DND-41 (cell line): ENCODE results near the gene RASD2.

Experiments
- ATAC-seq: fragments of 200-7000 bp; cut with Tn5 transposase; 3 replicates; pipeline ENCODE4 v1.9.1; 2021; ENCODE audit warnings: low read depth; ENCODE audit not compliant: insufficient read depth
- DNase-seq: peaks from one replicate; pipeline ENCODE4 v3.0.0-alpha.2; 2020
- H2AFZ ChIP-seq: 2 replicates; pipeline ENCODE4 v1.6.0; 2012; ENCODE audit warnings: low read depth, low read length
- H3K27ac ChIP-seq: 2 replicates; pipeline ENCODE4 v1.5.1; 2012; ENCODE audit warnings: low read length, inconsistent platforms
- H3K27me3 ChIP-seq: fragments of 200-600 bp; sonication (generic); 2 replicates; pipeline ENCODE4 v1.6.0; 2012; ENCODE audit warnings: low read length, mild to moderate bottlenecking, inconsistent platforms; ENCODE audit not compliant: insufficient read depth, poor library complexity
- H3K36me3 ChIP-seq: 2 replicates; pipeline ENCODE4 v1.5.1; 2012; ENCODE audit warnings: low read length, inconsistent platforms; ENCODE audit not compliant: insufficient read depth
- H3K4me1 ChIP-seq: 2 replicates; pipeline ENCODE4 v1.5.1; 2012; ENCODE audit warnings: mild to moderate bottlenecking, low read length; ENCODE audit not compliant: insufficient read depth
- H3K4me2 ChIP-seq: 2 replicates; pipeline ENCODE4 v1.6.0; 2012; ENCODE audit warnings: mild to moderate bottlenecking, moderate library complexity, low read length, inconsistent platforms; ENCODE audit not compliant: insufficient read depth
- H3K4me3 ChIP-seq, 2 experiments: fragments of 200-600 bp in 1 of 2; shearing (Covaris generic) in 1 of 2; 2 replicates each; pipeline ENCODE4 v1.5.1; 2012 to 2016; ENCODE audit warnings: inconsistent platforms in 2 of 2, low read length in 2 of 2, mild to moderate bottlenecking in 2 of 2, low read depth in 1 of 2, moderate library complexity in 1 of 2
- H3K79me2 ChIP-seq: 2 replicates; pipeline ENCODE4 v1.6.0; 2012; ENCODE audit warnings: low read length, inconsistent platforms; ENCODE audit not compliant: insufficient read depth
- H3K9ac ChIP-seq: 2 replicates; pipeline ENCODE4 v1.6.0; 2012; ENCODE audit warnings: low read depth, mild to moderate bottlenecking, inconsistent platforms, low read length, moderate library complexity
- H3K9me3 ChIP-seq: 2 replicates; pipeline ENCODE4 v1.5.1; 2012; ENCODE audit warnings: low read length, moderate library complexity, mild to moderate bottlenecking, inconsistent platforms; ENCODE audit not compliant: insufficient read depth, severe bottlenecking
- H4K20me1 ChIP-seq: 2 replicates; pipeline ENCODE4 v1.6.0; 2012; ENCODE audit warnings: low read length; ENCODE audit not compliant: insufficient read depth
- EZH2 ChIP-seq: IDR thresholded peaks from 3 replicates; pipeline ENCODE4 v1.6.1; 2012; ENCODE audit warnings: borderline replicate concordance, low read depth, mild to moderate bottlenecking, moderate library complexity, low read length, inconsistent platforms; ENCODE audit not compliant: severe bottlenecking
- TF ChIP-seq, protein P1 (sequence below): IDR thresholded peaks from 2 replicates; pipeline ENCODE4 v1.5.1; 2012; ENCODE audit warnings: borderline replicate concordance, low read length, moderate library complexity, mild to moderate bottlenecking; ENCODE audit not compliant: poor library complexity, severe bottlenecking; ENCODE audit errors: extremely low read depth

RASD2 gene

DNA sequence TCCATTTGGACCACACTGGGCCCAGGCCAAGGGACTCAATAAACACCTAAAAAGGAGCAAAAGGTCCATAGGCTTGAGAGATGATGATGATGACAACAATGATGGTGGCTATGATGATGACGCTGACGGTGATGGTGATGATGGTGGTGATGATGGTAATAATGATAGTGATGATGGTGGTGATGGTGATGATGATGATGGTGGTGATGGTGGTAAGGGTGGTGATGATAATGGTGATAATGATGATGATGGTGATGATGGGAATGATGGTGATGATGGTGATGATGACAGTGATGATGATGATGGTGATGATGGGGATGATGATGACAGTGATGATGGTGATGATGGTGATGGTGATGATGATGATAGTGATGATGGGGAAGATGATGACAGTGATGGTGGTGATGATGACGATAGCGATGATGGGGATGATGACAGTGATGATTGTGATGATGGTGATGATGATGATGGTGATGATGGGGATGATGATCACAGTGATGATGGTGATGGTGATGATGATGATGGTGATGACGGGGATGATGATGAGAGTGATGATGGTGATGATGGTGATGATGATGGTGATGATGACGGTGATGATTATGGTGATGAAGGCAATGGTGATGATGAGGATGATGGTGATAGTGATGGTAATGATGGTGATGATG is 7.1 kb upstream of the RASD2 start:
- H3K4me1 ChIP-seq: no peaks in the 10 kb centered on the region
- H3K4me2 ChIP-seq: no peak overlapping the region
- no peaks in the 10 kb centered on the region for H3K79me2 ChIP-seq
- H3K4me3 ChIP-seq: no peak overlapping the region
- H3K9ac ChIP-seq: no peak overlapping the region
- TF ChIP-seq, protein P1, sequence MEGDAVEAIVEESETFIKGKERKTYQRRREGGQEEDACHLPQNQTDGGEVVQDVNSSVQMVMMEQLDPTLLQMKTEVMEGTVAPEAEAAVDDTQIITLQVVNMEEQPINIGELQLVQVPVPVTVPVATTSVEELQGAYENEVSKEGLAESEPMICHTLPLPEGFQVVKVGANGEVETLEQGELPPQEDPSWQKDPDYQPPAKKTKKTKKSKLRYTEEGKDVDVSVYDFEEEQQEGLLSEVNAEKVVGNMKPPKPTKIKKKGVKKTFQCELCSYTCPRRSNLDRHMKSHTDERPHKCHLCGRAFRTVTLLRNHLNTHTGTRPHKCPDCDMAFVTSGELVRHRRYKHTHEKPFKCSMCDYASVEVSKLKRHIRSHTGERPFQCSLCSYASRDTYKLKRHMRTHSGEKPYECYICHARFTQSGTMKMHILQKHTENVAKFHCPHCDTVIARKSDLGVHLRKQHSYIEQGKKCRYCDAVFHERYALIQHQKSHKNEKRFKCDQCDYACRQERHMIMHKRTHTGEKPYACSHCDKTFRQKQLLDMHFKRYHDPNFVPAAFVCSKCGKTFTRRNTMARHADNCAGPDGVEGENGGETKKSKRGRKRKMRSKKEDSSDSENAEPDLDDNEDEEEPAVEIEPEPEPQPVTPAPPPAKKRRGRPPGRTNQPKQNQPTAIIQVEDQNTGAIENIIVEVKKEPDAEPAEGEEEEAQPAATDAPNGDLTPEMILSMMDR: no peak
- TF ChIP-seq EZH2: no peak
- no peak overlapping the region for H3K27ac ChIP-seq
- no peaks in the 10 kb centered on the region for H3K9me3 ChIP-seq
- no peaks in the 10 kb centered on the region for H3K27me3 ChIP-seq
- H2AFZ ChIP-seq: no peak overlapping the region
- ATAC-seq: no peak
- H3K36me3 ChIP-seq: no peaks in the 10 kb centered on the region
- DNase-seq: no peak
- H4K20me1 ChIP-seq: peaks cover 2% of the 10 kb centered on the region

DNA sequence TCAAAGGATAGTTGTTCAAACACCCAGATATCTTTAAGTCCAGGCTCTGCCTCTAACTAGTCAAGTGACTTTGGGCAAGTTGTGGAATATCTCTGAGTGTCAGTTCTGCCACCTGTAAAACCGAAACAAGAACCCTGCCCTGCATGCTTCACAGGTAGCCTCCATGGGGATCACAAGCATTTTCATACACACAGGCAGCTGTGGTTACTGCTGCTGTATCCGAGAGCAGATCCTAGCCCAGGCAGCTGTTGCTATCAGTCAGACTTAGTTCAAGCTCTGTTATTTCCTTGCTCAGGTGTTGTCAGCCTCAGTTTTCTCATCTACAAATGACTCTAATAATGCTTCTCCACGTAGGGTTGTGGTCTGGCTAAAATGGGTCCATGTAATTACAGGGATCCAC is 6.5 kb upstream of the RASD2 start:
- Histone ChIP-seq H3K4me1 (no peaks in the 10 kb centered on the region), H4K20me1 (peaks cover 8% of the 10 kb centered on the region), H3K79me2 (no peaks in the 10 kb centered on the region), H3K4me3 (no peak overlapping the region), H3K27me3 (no peaks in the 10 kb centered on the region), H3K36me3 (no peaks in the 10 kb centered on the region), H3K27ac (no peak overlapping the region), H3K9me3 (no peaks in the 10 kb centered on the region), H3K9ac (no peak overlapping the region), H2AFZ (no peak overlapping the region), H3K4me2 (no peak overlapping the region)
- no peak for ATAC-seq
- no peak for DNase-seq
- TF ChIP-seq, protein P1: no peak
- no peak for TF ChIP-seq EZH2

DNA sequence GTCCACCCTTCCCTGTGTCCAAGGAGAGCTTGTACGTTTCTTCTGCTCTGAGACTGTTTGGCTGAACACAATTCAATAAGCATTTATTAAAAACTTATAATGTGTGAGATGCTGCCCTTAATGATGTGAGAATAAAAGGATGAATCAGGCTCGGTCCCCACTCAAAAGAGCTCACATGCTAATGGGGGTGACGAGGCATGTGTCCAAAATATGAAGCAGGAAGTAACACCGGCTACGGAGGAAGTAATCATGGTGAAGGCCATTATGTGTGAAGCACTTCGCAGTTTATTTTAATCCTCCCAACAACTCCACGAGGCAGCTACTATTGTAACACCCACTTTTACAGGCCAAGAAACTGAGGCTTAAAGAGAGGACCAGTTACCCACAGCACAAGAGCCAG is 3.4 kb upstream of the RASD2 start:
- TF ChIP-seq, protein P1: no peak
- TF ChIP-seq EZH2: no peak
- H3K27me3 ChIP-seq: peaks cover 20% of the 10 kb centered on the region
- H3K27ac ChIP-seq: no peak overlapping the region
- no peaks in the 10 kb centered on the region for H3K9me3 ChIP-seq
- no peak overlapping the region for H3K9ac ChIP-seq
- H3K79me2 ChIP-seq: no peaks in the 10 kb centered on the region
- H3K4me1 ChIP-seq: peaks cover 13% of the 10 kb centered on the region
- DNase-seq (no peak), ATAC-seq (no peak)
- no peaks in the 10 kb centered on the region for H3K36me3 ChIP-seq
- no peak overlapping the region for H3K4me3 ChIP-seq
- H3K4me2 ChIP-seq: no peak overlapping the region
- H2AFZ ChIP-seq: no peak overlapping the region
- peaks cover 29% of the 10 kb centered on the region for H4K20me1 ChIP-seq
